Measurements from ENCODE around the gene MAMSTR. TPM values are rescaled to one million over a fixed set of nuclear protein-coding genes. Genes with fewer than 3 reads are reported as not detected.

Gene MAMSTR
- total RNA-seq, 4 donors from 2014 or later = 0.57 to 1.6 (median 1.5) TPM

GRCh38 chr19:48742096-48742495, 22.6 kb upstream of the MAMSTR start:
- no peak for DNase-seq (ENCODE audit: low spot score in 2 of 2)
- WGBS = 92% methylated on average over 11 of the region's 11 CpGs
- Histone ChIP-seq H3K4me3 (no peak overlapping the region), H3K9me3 (no peaks in the 10 kb centered on the region), H3K4me1 (peaks cover 33% of the 10 kb centered on the region), H3K27ac (peak overlapping the region; percentile 65), H3K27me3 (no peaks in the 10 kb centered on the region), H3K36me3 (no peaks in the 10 kb centered on the region)
- no peak for TF ChIP-seq EP300 (IDR thresholded peaks at IDR 0.05)
- TF ChIP-seq CTCF (IDR thresholded peaks at IDR 0.05) = no peak
- no peak for TF ChIP-seq POLR2A (IDR thresholded peaks at IDR 0.05)
- no peak for TF ChIP-seq POLR2AphosphoS5 (IDR thresholded peaks at IDR 0.05)

DNA sequence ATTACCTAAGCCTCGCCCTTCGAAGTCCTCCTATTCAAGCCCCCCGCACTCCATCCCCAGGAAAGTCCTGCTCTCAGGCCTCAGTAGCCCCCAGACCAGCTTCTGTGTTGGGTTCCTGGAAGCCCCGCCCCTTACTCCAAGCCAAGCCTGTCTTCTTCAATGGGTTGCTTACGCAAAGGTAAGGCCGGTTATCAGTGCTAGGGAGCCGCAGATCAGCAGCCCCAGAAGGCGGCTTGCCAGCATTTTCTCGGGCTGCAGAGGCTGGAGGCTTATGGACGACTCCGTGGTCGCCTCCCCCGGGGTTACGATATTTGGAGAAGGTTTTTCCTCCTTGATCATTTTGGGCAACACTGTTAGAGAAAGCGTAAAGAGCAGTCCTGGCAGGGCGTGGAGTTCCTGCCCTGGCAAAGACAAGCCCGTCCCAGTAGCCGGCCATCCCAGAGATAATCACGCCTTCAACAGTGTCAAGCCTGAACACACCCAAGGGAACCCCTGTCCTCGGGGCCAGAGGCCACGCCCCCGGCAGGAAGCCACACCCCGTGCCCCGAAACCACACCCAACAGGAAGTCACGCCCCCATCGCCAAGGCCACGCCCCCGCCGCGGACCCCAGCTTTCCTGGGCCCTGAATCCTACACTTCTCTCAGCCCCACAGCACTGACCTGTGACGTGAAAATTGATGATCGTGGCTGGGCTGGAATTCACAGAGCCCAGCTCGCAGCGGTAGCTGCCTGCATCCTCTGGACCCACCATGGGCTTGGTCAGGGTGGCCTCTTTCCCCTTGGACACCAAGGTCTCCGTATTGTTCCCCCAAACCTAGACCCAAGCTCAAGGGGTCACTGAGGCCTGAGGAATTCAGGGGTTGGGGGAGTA, 21.8 kb upstream of the MAMSTR start:
- 53% methylated on average over 23 of the region's 35 CpGs for WGBS

GRCh38 chr19:48740164-48740972, 20.8 kb upstream of the MAMSTR start, which contains the start of gene RASIP1:
Gene RASIP1 (minus strand): TSS chr19:48740610. CDS start chr19:48740282, 328 bp downstream.
- Histone ChIP-seq H3K27ac (peak within 1 kb of the TSS; percentile 69), H3K4me3 (peak within 1 kb of the TSS; percentile 61), H3K4me1 (peaks cover 34% of the 10 kb centered on the region), H3K9me3 (no peaks in the 10 kb centered on the region), H3K27me3 (no peaks in the 10 kb centered on the region), H3K36me3 (no peaks in the 10 kb centered on the region)
- TF ChIP-seq EP300 (IDR thresholded peaks at IDR 0.05) (no peak), POLR2A (IDR thresholded peaks at IDR 0.05) (no peak), CTCF (IDR thresholded peaks at IDR 0.05) (no peak), POLR2AphosphoS5 (IDR thresholded peaks at IDR 0.05) (no peak)
- no peak for DNase-seq (ENCODE audit: low spot score in 2 of 2)
- WGBS = 47% methylated on average over 26 of the region's 27 CpGs

More for the DNA sequence above, 21.8 kb upstream of the MAMSTR start:
- no peaks in the 10 kb centered on the region for H3K27me3 ChIP-seq
- H3K27ac ChIP-seq = peak overlapping the region; percentile 65
- no peaks in the 10 kb centered on the region for H3K36me3 ChIP-seq
- peak overlapping the region; percentile 26 for H3K4me3 ChIP-seq
- TF ChIP-seq EP300 (IDR thresholded peaks at IDR 0.05) (no peak), CTCF (IDR thresholded peaks at IDR 0.05) (no peak), POLR2AphosphoS5 (IDR thresholded peaks at IDR 0.05) (no peak), POLR2A (IDR thresholded peaks at IDR 0.05) (no peak)
- no peaks in the 10 kb centered on the region for H3K9me3 ChIP-seq
- peaks cover 33% of the 10 kb centered on the region for H3K4me1 ChIP-seq
- no peak for DNase-seq (ENCODE audit: low spot score in 2 of 2)

DNA sequence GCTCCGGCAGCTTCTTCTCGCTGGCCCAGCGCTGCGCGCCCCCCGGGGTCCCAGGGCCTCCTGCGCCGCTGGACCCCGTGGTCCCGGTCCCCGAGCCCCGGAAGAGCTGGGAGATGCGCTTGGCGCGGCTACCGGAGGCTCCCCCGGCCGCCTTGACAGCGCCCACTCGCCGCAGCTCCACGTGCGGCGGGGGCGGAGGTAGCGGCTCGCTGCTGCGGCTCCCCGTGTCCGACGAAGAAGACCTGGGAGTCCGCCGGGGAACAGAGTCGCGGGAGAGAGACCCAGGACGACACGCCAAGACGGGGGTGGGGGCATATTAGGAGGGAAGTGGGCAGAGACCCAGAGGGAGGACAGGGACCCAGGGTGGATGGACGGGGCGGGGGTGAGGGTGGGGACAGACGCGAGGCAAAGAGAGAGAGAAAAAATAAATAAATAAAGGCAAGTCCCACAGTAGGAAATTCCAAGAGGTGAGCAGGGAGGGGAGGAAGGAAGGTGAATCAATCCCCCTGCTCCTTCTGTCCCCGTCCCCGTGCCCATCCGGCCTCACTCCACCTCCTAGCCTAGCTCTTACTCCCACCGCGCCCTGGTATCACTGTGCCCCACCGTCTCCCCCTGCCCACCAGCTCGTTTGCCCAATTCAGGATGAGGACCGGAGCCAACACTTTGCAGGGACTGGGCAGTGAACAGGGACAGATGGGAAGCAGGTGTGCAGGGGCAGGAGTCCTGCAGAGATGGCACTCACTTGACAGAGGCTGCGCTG, 20.1 kb upstream of the MAMSTR start:
- DNase-seq (ENCODE audit: low spot score in 2 of 2) = no peak
- Histone ChIP-seq H3K9me3 (no peaks in the 10 kb centered on the region), H3K27me3 (no peaks in the 10 kb centered on the region), H3K36me3 (no peaks in the 10 kb centered on the region), H3K27ac (peak overlapping the region; percentile 69), H3K4me3 (peak overlapping the region; percentile 61), H3K4me1 (peaks cover 40% of the 10 kb centered on the region)
- TF ChIP-seq POLR2AphosphoS5 (IDR thresholded peaks at IDR 0.05) (no peak), EP300 (IDR thresholded peaks at IDR 0.05) (no peak), CTCF (IDR thresholded peaks at IDR 0.05) (no peak), POLR2A (IDR thresholded peaks at IDR 0.05) (no peak)
- WGBS = 30% methylated on average over 24 of the region's 51 CpGs
